HUDEP-2 (cell line): ENCODE results near the gene DNAJA3.

Experiments
- DNase-seq, 76 experiments: peaks; one replicate each; lab custom pipeline; 2025; ENCODE audit not compliant: unreplicated experiment in 76 of 76; lab: John Stamatoyannopoulos, UW

DNAJA3 gene

GRCh38 chr16:4428500-4428899, 2.8 kb downstream of the DNAJA3 start:
- DNase-seq: no peak

- DNase-seq: no peak
Observed at GRCh38 chr16:4431023-4431422, 5.4 kb downstream of the DNAJA3 start.

DNA sequence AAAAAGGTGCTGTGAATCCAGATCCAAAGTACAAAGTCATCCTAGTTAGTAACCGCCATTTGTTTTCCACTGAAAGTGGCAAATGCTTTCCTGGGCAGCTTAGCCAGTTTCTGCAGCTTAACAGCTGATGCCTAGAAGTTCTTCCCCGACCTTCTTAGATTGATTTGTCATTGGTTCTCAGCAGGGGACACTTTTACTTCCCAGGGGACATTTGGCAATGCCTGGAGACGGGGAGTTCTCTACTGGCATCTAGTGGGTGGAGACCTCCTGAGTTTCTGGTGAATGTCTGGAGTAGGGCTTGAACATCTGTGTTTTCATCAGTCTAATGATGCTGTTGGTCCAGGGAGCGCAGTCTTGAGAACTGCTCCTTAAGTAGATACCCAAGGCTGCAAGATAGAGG, 7.6 kb downstream of the DNAJA3 start:
- DNase-seq: peak in 2 of 76 experiments; percentile 3 to 35

DNA sequence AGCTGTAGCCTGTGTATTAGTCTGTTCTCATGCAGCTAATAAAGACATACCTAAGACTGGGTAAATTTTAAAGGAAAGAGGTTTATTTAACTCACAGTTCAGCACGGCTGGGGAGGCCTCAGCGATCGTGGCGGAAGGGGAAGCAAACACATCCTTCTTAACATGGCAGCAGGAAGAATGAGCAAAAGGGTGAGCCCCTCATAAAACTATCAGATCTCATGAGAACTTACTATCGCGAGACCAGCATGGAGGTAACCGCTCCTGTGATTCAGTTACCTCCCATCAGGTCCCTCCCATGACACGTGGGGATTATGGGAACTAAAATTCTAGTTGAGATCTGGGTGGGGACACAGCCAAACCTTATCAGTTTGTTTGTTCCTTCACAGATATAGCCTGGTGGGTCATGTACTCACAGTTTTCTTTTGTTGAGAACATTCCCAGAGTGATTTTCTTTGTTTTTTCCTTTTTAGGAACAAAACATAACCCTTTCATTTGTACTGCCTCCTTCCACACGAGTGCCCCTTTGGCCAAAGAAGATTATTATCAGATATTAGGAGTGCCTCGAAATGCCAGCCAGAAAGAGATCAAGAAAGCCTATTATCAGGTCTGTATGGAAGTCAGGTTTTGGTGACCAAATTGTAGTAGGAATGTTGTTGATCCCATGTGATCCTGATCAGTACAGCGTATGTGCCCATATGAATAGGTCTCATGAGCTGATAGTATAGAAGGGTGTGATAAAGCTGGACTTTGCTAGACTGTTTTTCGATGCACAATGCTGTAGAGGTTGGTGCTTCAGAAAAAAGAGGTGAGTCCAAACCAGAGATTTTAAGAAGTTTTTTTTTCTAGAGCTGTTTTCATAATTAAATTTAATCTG, 8.5 kb downstream of the DNAJA3 start:
- peak in 74 of 76 experiments; percentile 6 to 95 (median 82) for DNase-seq

DNA sequence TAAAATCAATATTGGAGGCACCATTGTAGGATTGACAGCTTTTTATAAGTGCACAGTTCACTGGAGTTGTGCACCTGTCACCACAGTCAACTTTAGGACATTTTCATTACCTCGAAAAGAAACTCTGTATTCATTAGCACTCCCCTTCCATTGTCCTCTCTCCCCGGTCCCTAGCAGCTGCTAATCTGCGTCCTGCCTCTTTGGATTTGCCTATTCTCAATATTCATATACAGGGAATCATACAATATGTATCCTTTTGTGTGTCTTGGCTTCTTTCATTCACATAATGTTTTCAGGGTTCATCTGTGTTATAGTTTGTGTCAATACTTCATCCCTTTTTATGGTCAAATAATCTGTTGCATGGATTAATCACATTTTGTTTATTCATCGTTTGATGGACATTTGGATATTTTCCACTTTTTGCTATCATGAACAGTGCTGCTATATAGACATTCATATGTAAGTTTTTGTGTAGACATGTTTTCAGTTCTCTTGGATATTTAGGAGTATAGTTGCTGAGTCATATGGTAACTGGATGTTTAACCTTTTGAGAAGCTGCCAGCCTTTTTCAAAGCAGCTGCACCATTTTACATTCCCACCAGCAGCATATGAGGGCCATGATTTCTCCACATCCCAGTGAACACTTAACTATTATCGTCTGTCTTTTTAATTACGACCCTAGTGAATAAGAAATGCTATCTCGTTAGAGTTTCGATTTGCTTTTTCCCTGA, 9.8 kb downstream of the DNAJA3 start:
- no peak for DNase-seq

DNA sequence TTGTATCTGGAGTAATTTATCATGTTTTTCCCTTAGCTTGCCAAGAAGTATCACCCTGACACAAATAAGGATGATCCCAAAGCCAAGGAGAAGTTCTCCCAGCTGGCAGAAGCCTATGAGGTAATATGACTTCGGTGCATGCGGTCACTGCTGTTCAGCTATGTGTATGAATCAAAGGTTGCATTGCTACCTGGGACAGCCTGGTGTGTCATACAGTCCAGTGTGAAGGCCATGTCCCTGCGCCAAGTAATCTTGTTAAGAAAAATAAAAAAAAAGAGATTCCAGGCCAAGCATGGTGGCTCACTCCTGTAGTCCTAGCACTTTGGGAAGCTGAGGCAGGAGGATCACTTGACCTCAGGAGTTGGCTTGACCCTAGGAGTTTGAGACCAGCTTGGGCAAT, 11.7 kb downstream of the DNAJA3 start:
- DNase-seq: no peak

DNA sequence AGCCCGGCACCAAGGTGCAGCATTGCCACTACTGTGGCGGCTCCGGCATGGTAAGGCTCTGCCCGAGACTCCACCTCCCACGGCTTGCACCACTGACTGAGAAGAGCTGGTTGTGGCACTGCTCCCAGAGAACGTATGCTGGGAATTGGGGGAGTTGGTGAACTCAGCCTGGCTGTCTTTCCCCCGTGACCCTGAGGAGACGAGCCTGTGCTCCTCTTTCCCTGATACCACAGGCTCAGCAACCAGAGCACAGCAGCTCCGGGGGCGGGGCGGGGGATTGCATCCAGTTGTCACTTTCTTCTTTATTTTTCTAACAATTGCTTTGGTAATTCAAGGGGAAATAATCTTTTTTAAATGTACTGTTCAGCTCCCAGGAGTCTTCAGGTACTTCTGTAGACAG, 16.7 kb downstream of the DNAJA3 start:
- DNase-seq: no peak

DNA sequence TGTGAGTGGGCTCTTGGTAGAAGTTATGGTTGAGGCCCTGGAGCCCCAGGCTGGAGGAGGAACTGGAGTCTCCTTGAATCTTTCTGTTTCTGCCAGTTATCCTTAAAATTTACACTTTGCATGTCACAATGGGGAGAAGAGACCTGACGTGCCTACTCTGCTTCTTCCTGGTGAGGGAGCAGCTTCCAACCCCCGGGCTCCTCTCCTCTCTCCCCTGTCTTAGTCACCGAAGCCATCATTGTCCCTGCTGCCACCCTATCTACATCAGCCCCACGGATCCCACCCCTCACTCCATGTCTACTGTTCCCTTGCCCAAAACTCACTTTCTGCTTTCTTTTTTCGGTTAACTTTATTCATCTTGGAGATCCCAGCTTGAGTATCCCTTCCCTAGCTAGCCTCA, 17.6 kb downstream of the DNAJA3 start:
- DNase-seq: no peak

GRCh38 chr16:4443986-4444385, 18.3 kb downstream of the DNAJA3 start:
- DNase-seq: no peak

DNA sequence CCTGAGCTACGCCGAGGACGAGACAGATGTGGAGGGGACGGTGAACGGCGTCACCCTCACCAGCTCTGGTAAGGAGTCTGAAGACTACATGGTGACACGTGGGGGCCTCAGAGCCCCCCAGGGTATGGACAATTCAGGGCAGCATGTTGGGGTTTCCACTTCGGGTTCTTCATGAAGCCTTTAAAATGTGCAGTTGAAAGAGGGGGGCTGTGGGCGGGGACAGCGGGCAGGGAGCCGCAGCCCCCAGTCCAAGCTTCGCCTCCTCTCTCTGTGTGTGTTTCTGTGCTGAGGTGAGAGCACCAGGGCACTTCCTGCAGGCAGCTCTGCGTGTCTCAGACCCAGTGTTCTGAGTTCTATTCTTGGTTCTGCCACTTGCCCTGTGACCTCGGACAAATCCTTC, 24.8 kb downstream of the DNAJA3 start:
- DNase-seq: no peak

- DNase-seq: no peak
Observed at GRCh38 chr16:4450931-4451519, 25.4 kb downstream of the DNAJA3 start.

DNA sequence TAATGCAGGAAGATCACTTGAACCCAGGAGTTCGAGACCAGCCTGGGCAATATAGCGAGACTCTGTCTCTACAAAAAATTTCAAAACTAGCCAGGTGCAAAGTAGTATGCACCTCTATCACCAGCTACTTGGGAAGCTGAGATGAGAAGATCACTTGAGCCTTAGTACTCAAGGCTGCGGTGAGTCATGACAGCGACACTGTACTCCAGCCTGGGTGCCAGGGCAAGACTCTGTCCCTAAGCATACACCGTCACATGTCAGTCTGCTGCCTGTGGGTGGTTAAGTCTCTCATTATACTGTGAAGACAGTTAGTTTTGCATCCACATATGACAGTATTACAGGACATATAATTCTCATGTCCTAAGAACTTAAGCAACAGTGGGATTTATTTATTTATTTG, 27.0 kb downstream of the DNAJA3 start:
- DNase-seq: no peak

DNA sequence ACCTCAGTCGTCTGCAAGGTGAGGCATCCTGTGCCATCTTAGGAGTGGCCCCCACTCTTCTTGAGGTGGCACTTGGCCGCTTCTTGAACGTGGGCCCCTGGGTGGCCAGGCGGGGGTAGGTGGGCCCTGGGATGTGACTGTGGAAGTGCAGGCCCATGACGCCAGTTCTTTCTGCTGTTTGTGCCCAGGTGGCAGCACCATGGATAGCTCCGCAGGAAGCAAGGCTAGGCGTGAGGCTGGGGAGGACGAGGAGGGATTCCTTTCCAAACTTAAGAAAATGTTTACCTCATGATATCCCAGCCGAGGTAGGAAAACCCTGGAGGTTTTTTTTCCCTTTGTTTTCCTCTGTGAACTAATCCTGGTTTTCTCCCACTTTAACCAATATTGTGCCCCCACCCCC, 29.0 kb downstream of the DNAJA3 start:
- DNase-seq: no peak

- no peak for DNase-seq
Observed at GRCh38 chr16:4455081-4455480, 29.4 kb downstream of the DNAJA3 start.

- DNase-seq: no peak
Observed at GRCh38 chr16:4455951-4456350, 30.3 kb downstream of the DNAJA3 start.

DNA sequence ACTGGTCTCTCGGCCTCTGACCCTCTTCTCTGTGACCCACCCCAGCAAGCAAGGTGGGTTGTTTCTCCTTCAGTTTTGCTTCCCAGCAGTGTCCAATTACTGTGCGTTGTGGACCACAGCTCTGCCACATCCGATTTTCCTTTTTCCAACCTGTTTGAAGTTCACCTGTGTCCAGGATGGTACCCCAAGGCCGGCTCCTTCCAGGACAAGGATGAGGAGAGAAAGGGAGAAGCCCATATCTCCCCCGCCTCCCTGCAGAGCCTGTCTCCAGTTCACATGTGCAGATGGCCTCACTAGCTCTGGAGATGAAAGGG, 35.2 kb downstream of the DNAJA3 start:
- DNase-seq: no peak

- DNase-seq: peak in 1 of 76 experiments; percentile 4
Observed at GRCh38 chr16:4461250-4462085, 35.8 kb downstream of the DNAJA3 start.

DNA sequence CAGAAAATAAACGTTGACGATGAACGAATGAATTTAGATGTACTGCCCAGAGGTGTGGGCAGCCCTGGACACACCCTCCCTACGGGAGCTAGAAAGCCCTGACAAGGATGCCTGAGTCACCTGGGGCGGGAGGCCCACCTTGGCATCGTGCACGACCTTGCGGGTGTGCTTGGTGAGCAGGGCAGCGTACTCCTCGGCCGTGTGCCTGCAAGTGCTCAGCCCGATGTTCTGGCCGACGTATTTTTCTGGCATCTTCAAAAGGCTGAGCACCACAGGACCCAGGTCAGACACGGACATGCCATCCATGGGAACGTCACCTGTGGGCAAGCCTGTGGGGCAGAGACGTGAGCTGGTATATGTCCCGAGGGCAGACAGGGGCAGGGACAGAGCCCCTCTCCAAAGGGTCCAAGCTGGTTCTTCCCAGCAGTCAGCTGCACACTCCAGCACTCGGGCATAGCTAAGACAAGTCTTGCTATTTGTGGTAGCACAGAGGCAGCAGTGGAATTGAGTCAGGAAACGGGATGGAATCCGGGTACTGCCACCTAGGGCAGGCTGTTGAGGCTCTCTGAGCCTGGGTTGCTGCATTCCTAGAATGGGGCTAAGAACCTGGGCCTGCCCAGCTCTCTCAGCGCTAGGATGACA, 38.0 kb downstream of the DNAJA3 start:
- DNase-seq: no peak

GRCh38 chr16:4465977-4466779, 40.5 kb downstream of the DNAJA3 start:
- no peak for DNase-seq

DNA sequence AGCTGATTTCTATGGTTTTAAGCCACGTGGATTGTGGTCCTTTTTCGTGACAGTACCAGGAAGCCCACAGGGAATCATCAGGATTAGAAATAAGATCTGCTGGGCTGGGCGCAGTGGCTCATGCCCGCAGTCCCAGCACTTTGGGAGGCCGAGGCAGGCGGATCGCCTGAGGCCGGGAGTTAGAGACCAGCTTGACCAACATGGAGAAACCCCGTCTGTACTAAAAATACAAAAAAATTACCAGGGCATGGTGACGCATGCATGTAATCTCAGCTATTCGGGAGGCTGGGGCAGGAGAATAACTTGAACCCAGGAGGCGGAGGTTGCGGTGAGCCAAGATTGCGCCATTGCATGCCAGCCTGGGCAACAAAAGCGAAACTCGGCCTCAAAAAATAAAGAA, 42.2 kb downstream of the DNAJA3 start:
- DNase-seq: no peak
